ENCODE results near the gene ESR1. TPM values are rescaled to one million over a fixed set of nuclear protein-coding genes. Genes with fewer than 3 reads are reported as not detected.
"Not testable (repeated sequence)": the region's sequence is repeated elsewhere in the genome, so short reads cannot be mapped to it uniquely, and the experiment has no call there.

Gene ESR1
- total RNA-seq, 1 donor from 2014 or later: 1.9 TPM

- no peak for DNase-seq (ENCODE audit: low spot score)
These were observed 323.0 kb downstream of the ESR1 start for GRCh38 chr6:152130441-152130840.

- no peak for DNase-seq (ENCODE audit: low spot score)
These were observed 328.4 kb downstream of the ESR1 start for GRCh38 chr6:152135755-152136448.

- DNase-seq (ENCODE audit: low spot score): no peak
These were observed 329.0 kb downstream of the ESR1 start for GRCh38 chr6:152136449-152136825.

GRCh38 chr6:152138344-152138743, 330.9 kb downstream of the ESR1 start:
- DNase-seq (ENCODE audit: low spot score): not testable (repeated sequence)

GRCh38 chr6:152142105-152142504, 334.6 kb downstream of the ESR1 start:
- DNase-seq (ENCODE audit: low spot score): no peak

GRCh38 chr6:152143359-152143758, 335.9 kb downstream of the ESR1 start:
- no peak for DNase-seq (ENCODE audit: low spot score)

GRCh38 chr6:152146385-152146784, 338.9 kb downstream of the ESR1 start:
- no peak for DNase-seq (ENCODE audit: low spot score)

- no peak for DNase-seq (ENCODE audit: low spot score)
These were observed 339.8 kb downstream of the ESR1 start for GRCh38 chr6:152147269-152147668.

- DNase-seq (ENCODE audit: low spot score): no peak
These were observed 340.9 kb downstream of the ESR1 start for GRCh38 chr6:152148412-152148811.

- DNase-seq (ENCODE audit: low spot score): no peak
These were observed 342.7 kb downstream of the ESR1 start for GRCh38 chr6:152150196-152150595.

- no peak for DNase-seq (ENCODE audit: low spot score)
These were observed 344.4 kb downstream of the ESR1 start for GRCh38 chr6:152151920-152152319.

GRCh38 chr6:152154559-152155356, 347.3 kb downstream of the ESR1 start:
- DNase-seq (ENCODE audit: low spot score): no peak

- no peak for DNase-seq (ENCODE audit: low spot score)
These were observed 348.3 kb downstream of the ESR1 start for GRCh38 chr6:152155792-152156191.

GRCh38 chr6:152160346-152160745, 352.9 kb downstream of the ESR1 start:
- no peak for DNase-seq (ENCODE audit: low spot score)

- DNase-seq (ENCODE audit: low spot score): no peak
These were observed 354.0 kb downstream of the ESR1 start for GRCh38 chr6:152161501-152161900.

GRCh38 chr6:152164957-152165356, 357.5 kb downstream of the ESR1 start:
- DNase-seq (ENCODE audit: low spot score): no peak

- DNase-seq (ENCODE audit: low spot score): no peak
These were observed 359.0 kb downstream of the ESR1 start for GRCh38 chr6:152166497-152166896.

GRCh38 chr6:152166897-152167296, 359.4 kb downstream of the ESR1 start:
- no peak for DNase-seq (ENCODE audit: low spot score)

GRCh38 chr6:152167641-152168603, 360.4 kb downstream of the ESR1 start:
- no peak for DNase-seq (ENCODE audit: low spot score)

- no peak for DNase-seq (ENCODE audit: low spot score)
These were observed 362.8 kb downstream of the ESR1 start for GRCh38 chr6:152170313-152170701.

- no peak for DNase-seq (ENCODE audit: low spot score)
These were observed 363.5 kb downstream of the ESR1 start for GRCh38 chr6:152170702-152171667.

Data from mucosa of gallbladder (tissue), 1 donor.